Fibroblast of mammary gland (primary cell): ENCODE measurements around the gene SEMA3E.

ENCODE experiments used
- DNase-seq: peaks from one replicate; pipeline ENCODE4 v3.0.0-alpha.2; 2010; ENCODE audit warnings: low read depth
- H3K4me3 ChIP-seq: 2 replicates; pipeline ENCODE4 v1.5.1; 2011; ENCODE audit warnings: low read depth, mild to moderate bottlenecking, low read length, moderate library complexity; ENCODE audit not compliant: control insufficient read depth
- CTCF ChIP-seq: conservative IDR thresholded peaks from 2 replicates; pipeline ENCODE4 v1.5.1; 2011; ENCODE audit warnings: low read depth, low read length, inconsistent platforms; ENCODE audit not compliant: control insufficient read depth, insufficient read depth

SEMA3E gene

GRCh38 chr7:83325083-83325482, 323.9 kb downstream of the SEMA3E start:
- DNase-seq, result no peak
- TF ChIP-seq CTCF, result no peak
- H3K4me3 ChIP-seq, result no peak overlapping the region

GRCh38 chr7:83324596-83324995, 324.3 kb downstream of the SEMA3E start:
- H3K4me3 ChIP-seq, result no peak overlapping the region
- no peak for TF ChIP-seq CTCF
- DNase-seq, result no peak

- H3K4me3 ChIP-seq, result no peak overlapping the region
- no peak for DNase-seq
- no peak for TF ChIP-seq CTCF
These were observed 327.9 kb downstream of the SEMA3E start for GRCh38 chr7:83321011-83321410.

GRCh38 chr7:83313931-83314330, 335.0 kb downstream of the SEMA3E start:
- TF ChIP-seq CTCF, result no peak
- no peak overlapping the region for H3K4me3 ChIP-seq
- no peak for DNase-seq
